Astrocyte of the hippocampus (primary cell): ENCODE results near the gene IFI30.
"Not testable (repeated sequence)": the region's sequence is repeated elsewhere in the genome, so short reads cannot be mapped to it uniquely, and the experiment has no call there.

ENCODE experiments used
- DNase-seq: peaks from one replicate; pipeline ENCODE4 v3.0.0; 2011; ENCODE audit warnings: low read depth, low spot score

Gene IFI30

GRCh38 chr19:18152817-18153555, 20.6 kb upstream of the IFI30 start, which contains the start of gene PIK3R2:
PIK3R2 (plus strand) TSS chr19:18153163; CDS start chr19:18155880, 2,717 bp downstream.
- peak; percentile 100 for DNase-seq

GRCh38 chr19:18153556-18154134, 20.0 kb upstream of the IFI30 start:
- no peak for DNase-seq

GRCh38 chr19:18155095-18156087, 18.2 kb upstream of the IFI30 start:
- DNase-seq, result no peak

- no peak for DNase-seq
Observed at GRCh38 chr19:18156268-18156667, 17.3 kb upstream of the IFI30 start.

GRCh38 chr19:18156841-18157464, 16.7 kb upstream of the IFI30 start:
- DNase-seq, result peak; percentile 96

GRCh38 chr19:18157465-18158063, 16.0 kb upstream of the IFI30 start:
- DNase-seq, result peak; percentile 83

- no peak for DNase-seq
Observed at GRCh38 chr19:18158467-18158866, 15.1 kb upstream of the IFI30 start.

- DNase-seq, result not testable (repeated sequence)
Observed at GRCh38 chr19:18159059-18159616, 14.5 kb upstream of the IFI30 start.

- no peak for DNase-seq
Observed at GRCh38 chr19:18159810-18160209, 13.8 kb upstream of the IFI30 start.

- DNase-seq, result peak; percentile 16
Observed at GRCh38 chr19:18160493-18160970, 13.1 kb upstream of the IFI30 start.

- peak; percentile 89 for DNase-seq
Observed at GRCh38 chr19:18160971-18161635, 12.5 kb upstream of the IFI30 start.

GRCh38 chr19:18161636-18162002, 12.0 kb upstream of the IFI30 start:
- DNase-seq, result no peak

GRCh38 chr19:18164072-18164471, 9.5 kb upstream of the IFI30 start:
- DNase-seq, result no peak

GRCh38 chr19:18165794-18166544, 7.6 kb upstream of the IFI30 start:
- no peak for DNase-seq

- DNase-seq, result no peak
Observed at GRCh38 chr19:18167011-18167410, 6.6 kb upstream of the IFI30 start.

- DNase-seq, result peak; percentile 58
Observed at GRCh38 chr19:18167975-18168645, 5.5 kb upstream of the IFI30 start.

GRCh38 chr19:18168673-18169381, 4.8 kb upstream of the IFI30 start:
- DNase-seq, result no peak

GRCh38 chr19:18170714-18171255, 2.8 kb upstream of the IFI30 start:
- DNase-seq, result no peak
